IPS DF 19.7 (cell line): ENCODE data around the gene MBD4.
"Not testable (repeated sequence)": the region's sequence is repeated elsewhere in the genome, so short reads cannot be mapped to it uniquely, and the experiment has no call there.

ENCODE experiments used
- DNase-seq: peaks from one replicate; pipeline ENCODE4 v3.0.0-alpha.2; 2013; ENCODE audit warnings: low read depth, low spot score

The MBD4 gene

GRCh38 chr3:129439817-129440617 is at the start of gene MBD4, which contains the start of gene IFT122:
TSS of gene MBD4 (minus strand) at chr3:129439948. CDS start at chr3:129439833, 115 bp downstream.
TSS of gene IFT122 (plus strand) at chr3:129440224. CDS start at chr3:129440331, 107 bp downstream.
- DNase-seq: peak; percentile 97

DNA sequence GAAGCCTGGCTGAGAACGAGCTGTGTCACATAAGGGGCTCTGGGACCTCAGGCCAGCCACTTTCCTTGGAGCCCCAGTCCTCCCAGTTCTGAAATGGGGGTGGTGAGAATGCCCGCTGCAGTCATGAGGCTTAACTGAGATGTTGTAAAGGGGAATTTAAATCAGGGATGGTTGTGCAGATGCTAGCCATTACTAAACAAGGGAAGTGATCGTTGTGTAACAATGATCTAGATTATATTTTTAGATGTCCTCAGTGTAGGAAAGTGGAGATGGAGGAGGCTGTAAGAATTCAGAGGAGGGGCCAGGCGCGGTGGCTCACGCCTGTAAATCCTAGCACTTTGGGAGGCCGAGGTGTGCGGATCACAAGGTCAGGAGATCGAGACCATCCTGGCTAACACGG is 49.5 kb upstream of the MBD4 start:
- not testable (repeated sequence) for DNase-seq

DNA sequence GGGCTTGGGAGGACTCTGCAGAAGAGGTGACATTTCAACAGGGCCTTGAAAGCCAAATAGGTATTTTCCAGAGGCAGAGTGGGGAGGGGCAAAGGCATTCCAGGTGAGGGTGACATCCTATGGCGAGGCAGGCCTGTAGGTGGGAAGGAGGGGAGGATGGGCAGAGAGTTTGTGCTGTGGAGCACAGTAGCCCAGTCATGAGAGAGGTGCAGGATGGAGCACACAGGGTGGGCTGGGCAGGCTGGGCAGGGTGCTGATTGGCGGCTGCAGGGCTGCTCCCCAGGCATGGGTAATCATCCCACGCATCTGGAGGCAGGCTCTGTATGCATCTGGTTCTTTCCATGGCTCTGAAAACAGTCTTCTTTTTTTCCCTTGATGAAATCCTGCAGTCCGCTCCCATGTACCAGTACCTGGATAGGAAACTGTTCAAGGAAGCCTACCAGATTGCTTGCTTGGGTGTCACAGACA is 48.2 kb upstream of the MBD4 start:
- not testable (repeated sequence) for DNase-seq

- DNase-seq: no peak
Observed at GRCh38 chr3:129487183-129487867, 47.6 kb upstream of the MBD4 start.

GRCh38 chr3:129486664-129487035 is 46.9 kb upstream of the MBD4 start:
- DNase-seq: no peak

GRCh38 chr3:129485721-129486663 is 46.2 kb upstream of the MBD4 start:
- DNase-seq: no peak

DNA sequence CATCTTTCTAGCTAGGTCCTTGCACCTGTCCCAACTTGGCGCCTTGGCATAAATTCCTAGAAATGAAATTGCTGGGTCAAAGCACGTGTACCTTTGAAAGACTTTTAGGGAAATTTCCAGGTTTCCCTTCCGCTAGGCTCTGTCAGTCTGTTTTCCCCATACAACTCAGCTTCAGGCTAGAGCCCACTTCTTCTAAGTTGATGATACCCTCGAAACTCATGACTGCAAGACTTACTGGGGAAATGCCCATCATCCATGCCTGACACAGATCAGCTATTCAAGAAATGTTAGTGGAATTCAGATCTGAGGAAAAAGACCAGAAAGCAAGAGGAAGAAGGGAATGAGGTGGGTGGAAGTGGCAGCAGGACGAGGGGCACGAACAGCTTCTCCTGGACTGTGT is 45.4 kb upstream of the MBD4 start:
- not testable (repeated sequence) for DNase-seq

- no peak for DNase-seq
Observed at GRCh38 chr3:129483870-129484269, 44.1 kb upstream of the MBD4 start.

GRCh38 chr3:129482721-129483120 is 43.0 kb upstream of the MBD4 start:
- DNase-seq: no peak

DNA sequence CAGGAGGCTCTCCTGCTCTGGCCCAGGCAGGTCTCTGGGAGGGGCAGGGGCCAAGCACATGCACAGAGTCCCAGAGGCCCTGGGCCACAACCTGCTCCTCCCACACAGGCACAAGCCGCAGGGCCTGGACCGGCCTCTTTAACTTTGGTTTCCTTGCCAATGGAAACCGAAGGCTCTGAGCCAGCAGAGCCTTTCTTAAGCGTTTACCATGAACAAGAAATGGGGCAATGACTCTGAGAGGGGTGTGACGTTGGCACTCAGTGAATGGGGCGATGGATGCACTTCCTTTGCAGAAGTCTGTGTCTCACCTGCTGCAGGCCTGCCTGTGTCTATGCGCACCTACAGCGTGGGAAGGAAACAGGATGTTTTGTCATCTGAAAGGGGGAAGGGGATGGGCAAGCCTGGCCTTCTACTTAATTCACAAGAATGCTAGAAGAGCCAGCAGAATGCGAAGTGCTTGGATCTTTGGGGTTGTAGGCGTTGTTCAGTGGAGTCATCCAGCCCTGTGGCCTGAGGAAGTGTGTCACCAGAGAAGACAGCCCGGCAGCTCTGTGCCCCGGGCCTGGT is 42.1 kb upstream of the MBD4 start:
- no peak for DNase-seq

DNA sequence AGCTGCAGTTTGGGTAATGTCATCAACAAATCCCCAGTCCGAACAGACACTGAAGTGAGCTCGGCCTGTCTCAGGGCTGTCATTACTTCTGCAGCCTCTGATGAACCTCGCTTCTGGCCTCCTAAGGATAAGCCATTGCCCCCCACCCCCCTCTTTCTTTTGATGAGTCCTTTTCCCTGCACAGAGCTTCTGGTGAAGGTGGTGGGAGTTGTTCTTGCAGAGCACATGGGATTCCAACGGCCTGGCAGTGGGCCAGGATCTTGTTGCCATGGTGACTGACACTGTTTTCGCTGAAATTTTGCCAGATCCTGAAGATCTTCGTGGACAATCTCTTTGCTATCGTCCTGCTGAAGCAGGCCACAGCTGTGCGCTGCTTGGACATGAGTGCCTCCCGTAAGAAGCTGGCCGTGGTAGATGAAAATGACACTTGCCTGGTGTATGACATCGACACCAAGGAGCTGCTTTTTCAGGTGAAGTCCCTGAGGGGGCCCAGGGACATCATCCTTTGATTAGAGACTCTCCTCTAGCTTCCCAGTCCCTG is 41.5 kb upstream of the MBD4 start:
- not testable (repeated sequence) for DNase-seq

DNA sequence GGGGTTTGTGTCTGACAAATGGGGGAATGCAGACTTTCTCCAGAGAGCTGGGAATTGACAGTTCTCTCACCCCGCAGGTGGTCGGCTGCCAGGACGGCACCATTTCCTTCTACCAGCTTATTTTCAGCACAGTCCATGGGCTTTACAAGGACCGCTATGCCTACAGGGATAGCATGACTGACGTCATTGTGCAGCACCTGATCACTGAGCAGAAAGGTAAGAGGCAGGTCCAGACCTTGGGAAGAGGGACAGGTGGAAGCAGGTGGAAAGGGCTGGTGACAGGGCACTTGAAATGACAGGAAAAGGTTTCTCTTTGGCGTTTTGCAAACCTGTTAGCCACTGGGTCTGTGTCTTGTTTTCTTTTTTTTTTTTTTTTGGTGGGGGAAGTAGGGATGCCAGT is 36.8 kb upstream of the MBD4 start:
- no peak for DNase-seq

DNA sequence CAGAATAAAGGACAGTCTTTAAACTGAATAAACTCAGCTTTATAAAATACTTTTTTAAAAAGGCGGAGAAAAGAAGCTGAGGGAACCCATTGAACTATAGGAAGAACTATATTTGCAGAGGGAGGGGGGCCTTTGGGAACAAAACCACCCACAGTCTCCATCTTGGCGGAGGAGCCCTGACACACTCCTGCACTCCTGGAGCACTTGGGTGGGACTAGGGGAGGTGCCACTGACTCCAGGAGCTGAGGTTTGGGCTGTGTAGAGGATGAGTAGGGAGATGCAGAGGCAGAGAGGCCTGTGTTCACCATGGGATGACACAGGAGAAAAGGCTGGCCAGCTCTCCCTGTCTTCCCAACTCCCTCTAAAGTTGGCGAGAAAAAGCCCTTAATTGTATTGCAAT is 36.1 kb upstream of the MBD4 start:
- no peak for DNase-seq

- no peak for DNase-seq
Observed at GRCh38 chr3:129474984-129475804, 35.4 kb upstream of the MBD4 start.

DNA sequence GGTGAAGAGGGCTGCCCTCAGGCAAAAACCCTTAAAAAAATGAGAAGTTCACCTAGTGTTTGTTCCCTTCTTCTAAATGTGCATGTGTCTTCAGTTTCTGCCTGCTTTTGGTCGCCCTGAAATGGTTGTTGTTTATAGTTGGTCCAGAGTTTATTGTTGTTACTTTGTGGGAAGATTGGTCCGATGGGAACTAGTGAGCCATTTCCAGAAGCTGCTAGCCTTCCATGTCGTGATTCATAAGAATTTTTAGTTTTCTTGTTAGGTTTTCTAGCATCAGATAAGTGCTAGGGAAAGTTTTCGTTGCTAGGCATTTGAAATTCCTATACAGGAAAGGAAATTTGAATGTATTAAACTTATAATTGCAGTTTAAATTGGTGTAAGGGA is 34.0 kb upstream of the MBD4 start:
- DNase-seq: no peak

- DNase-seq: no peak
Observed at GRCh38 chr3:129473067-129473768, 33.5 kb upstream of the MBD4 start.

- DNase-seq: no peak
Observed at GRCh38 chr3:129470861-129471260, 31.1 kb upstream of the MBD4 start.

- DNase-seq: no peak
Observed at GRCh38 chr3:129469026-129469425, 29.3 kb upstream of the MBD4 start.

DNA sequence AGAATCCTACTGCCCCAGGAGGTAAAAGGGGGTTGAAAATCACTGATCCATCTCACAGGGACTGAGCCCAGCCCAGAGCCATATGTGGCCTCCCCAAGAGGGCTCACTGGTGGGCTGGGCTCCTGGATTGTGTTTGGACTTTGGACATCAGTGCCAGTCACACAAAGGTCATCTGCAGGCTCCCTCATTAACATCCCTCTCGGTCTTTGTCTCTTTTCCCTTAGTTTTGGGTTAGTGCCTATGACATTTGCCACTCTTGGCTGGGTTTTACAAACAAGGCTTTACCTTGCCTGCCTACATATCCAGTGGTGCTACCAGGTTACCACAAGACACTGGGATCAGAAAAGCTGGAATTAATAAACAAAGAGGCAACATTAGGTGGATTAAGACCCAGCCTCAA is 28.2 kb upstream of the MBD4 start:
- no peak for DNase-seq

DNA sequence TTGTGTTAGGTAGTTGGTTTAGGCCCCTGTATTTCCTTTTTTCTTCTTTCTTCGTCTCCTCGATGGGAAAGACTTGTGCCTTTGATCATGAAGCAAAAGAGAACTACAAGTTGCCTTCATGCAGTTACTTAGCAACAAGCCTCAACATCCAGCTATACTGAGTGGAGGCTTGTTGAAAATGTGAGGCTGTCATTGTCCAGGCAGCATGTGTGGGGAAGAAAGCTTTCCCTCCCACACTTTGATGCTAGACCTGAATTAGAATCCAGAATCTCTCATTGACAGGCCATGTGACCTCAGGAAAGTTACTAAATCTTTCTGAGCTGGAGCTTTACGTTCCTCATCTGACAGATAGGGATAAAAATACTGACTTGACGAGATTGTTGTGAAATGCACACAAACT is 24.0 kb upstream of the MBD4 start:
- no peak for DNase-seq
